Endodermal cell (in vitro differentiated cells): Measurements from ENCODE around the gene SLC38A4. TPM values are rescaled to one million over a fixed set of nuclear protein-coding genes. Genes with fewer than 3 reads are reported as not detected.

ENCODE experiments used
- DNase-seq: peaks from one replicate; pipeline ENCODE4 v3.0.0-alpha.2; 2017
- H3K27ac ChIP-seq: 2 replicates; pipeline ENCODE4 v1.5.1; 2013; ENCODE audit warnings: mild to moderate bottlenecking, low read depth, low read length, moderate library complexity
- H3K27me3 ChIP-seq: 2 replicates; pipeline ENCODE4 v1.6.1; 2013; ENCODE audit warnings: mild to moderate bottlenecking, low read length, moderate library complexity; ENCODE audit not compliant: insufficient read depth, control insufficient read depth, poor library complexity, severe bottlenecking
- H3K36me3 ChIP-seq: 2 replicates; pipeline ENCODE4 v1.7.0; 2013; ENCODE audit warnings: mild to moderate bottlenecking, low read length, moderate library complexity; ENCODE audit not compliant: control insufficient read depth, insufficient read depth
- H3K4me1 ChIP-seq: one replicate; pipeline ENCODE4 v1.7.0; 2013; ENCODE audit warnings: low read length; ENCODE audit not compliant: control insufficient read depth, insufficient read depth
- H3K4me3 ChIP-seq: 2 replicates; pipeline ENCODE4 v1.5.1; 2013; ENCODE audit warnings: mild to moderate bottlenecking, low read length, moderate library complexity
- H3K9ac ChIP-seq: 2 replicates; pipeline ENCODE4 v1.6.1; 2013; ENCODE audit warnings: mild to moderate bottlenecking, low read length, moderate library complexity; ENCODE audit not compliant: poor library complexity, severe bottlenecking; ENCODE audit errors: extremely low read depth
- H3K9me3 ChIP-seq: 2 replicates; pipeline ENCODE4 v1.6.1; 2013; ENCODE audit warnings: mild to moderate bottlenecking, low read length, moderate library complexity; ENCODE audit not compliant: control insufficient read depth
- H3K27ac Mint-ChIP-seq: 2 replicates; pipeline ENCODE4 v1.8.0; 2020; ENCODE audit warnings: mixed read lengths
- H3K27me3 Mint-ChIP-seq: 2 replicates; pipeline ENCODE4 v1.8.0; 2021; ENCODE audit warnings: mild to moderate bottlenecking, mixed read lengths; ENCODE audit not compliant: insufficient read depth
- H3K36me3 Mint-ChIP-seq: 2 replicates; pipeline ENCODE4 v1.8.0; 2020; ENCODE audit warnings: low read depth, mixed read lengths
- H3K4me1 Mint-ChIP-seq: 2 replicates; pipeline ENCODE4 v1.8.0; 2020; ENCODE audit warnings: mixed read lengths
- H3K4me3 Mint-ChIP-seq: 2 replicates; pipeline ENCODE4 v1.8.0; 2020; ENCODE audit warnings: mild to moderate bottlenecking, moderate library complexity, mixed read lengths
- H3K9me3 Mint-ChIP-seq: 2 replicates; pipeline ENCODE4 v1.8.0; 2020; ENCODE audit warnings: mild to moderate bottlenecking, mixed read lengths
- WGBS, 2 experiments: methylation state at CpG; one replicate each; pipeline versions ENCODE4 v1.1.5 to v1.1.7; 2013; ENCODE audit warnings: missing lambda C conversion rate in 2 of 2, mixed read lengths in 1 of 2; ENCODE audit not compliant: insufficient coverage in 1 of 2, insufficient read length in 1 of 2; 5-methylcytosine and 5-hydroxymethylcytosine counted together
- total RNA-seq, 2 donors: library from RNA; stranded (reverse); fragmentation: NEBNext Ultra II Directional in 1 of 2; extraction: Animal tissue kit (Norgen Biotek cat#: 25700) in 1 of 2; gene quantifications; 2 replicates in 1 of 2; 3 replicates in 1 of 2; pipeline ENCODE4 v1.2.1, GENCODE V29; 2021
- TF ChIP-seq, protein P1 (sequence below): fragments of 200-600 bp; sonication (generic); conservative IDR thresholded peaks from 2 replicates; pipeline ENCODE4 v1.5.0; 2021; ENCODE audit warnings: antibody characterized with exemption, mild to moderate bottlenecking

SLC38A4 gene
- total RNA-seq, 2 donors from 2014 or later, result 0.62 TPM; not detected in 1

DNA sequence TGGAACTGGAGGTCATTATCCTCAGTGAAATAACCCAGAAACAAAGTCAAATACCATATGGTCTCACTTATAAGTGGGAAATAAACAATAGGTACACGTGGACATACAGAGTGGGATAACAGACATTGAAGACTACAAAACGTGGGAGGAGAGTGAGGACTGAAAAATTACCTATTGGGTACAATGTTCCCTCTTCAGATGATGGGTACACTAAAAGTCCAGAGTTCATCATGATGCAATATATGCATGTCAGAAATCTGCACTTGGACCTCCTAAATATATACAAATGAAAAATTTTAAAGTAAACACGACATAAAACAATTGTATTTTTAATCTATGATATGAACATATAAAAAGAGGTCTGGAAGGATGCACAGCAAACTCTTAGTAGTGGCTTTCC lies 71.2 kb downstream of the SLC38A4 start:
- TF ChIP-seq, protein P1, sequence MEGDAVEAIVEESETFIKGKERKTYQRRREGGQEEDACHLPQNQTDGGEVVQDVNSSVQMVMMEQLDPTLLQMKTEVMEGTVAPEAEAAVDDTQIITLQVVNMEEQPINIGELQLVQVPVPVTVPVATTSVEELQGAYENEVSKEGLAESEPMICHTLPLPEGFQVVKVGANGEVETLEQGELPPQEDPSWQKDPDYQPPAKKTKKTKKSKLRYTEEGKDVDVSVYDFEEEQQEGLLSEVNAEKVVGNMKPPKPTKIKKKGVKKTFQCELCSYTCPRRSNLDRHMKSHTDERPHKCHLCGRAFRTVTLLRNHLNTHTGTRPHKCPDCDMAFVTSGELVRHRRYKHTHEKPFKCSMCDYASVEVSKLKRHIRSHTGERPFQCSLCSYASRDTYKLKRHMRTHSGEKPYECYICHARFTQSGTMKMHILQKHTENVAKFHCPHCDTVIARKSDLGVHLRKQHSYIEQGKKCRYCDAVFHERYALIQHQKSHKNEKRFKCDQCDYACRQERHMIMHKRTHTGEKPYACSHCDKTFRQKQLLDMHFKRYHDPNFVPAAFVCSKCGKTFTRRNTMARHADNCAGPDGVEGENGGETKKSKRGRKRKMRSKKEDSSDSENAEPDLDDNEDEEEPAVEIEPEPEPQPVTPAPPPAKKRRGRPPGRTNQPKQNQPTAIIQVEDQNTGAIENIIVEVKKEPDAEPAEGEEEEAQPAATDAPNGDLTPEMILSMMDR, result no peak
- H3K27ac ChIP-seq, result no peak overlapping the region
- peaks cover 23% of the 10 kb centered on the region for H3K9me3 Mint-ChIP-seq
- no peak overlapping the region for H3K4me3 ChIP-seq
- H3K4me1 ChIP-seq, result no peaks in the 10 kb centered on the region
- no peak overlapping the region for H3K27ac Mint-ChIP-seq
- H3K27me3 Mint-ChIP-seq, result no peaks in the 10 kb centered on the region
- WGBS, 2 experiments, result 76 to 83% methylated on average over 2 of the region's 3 CpGs
- no peak for DNase-seq
- H3K36me3 Mint-ChIP-seq, result no peaks in the 10 kb centered on the region
- peaks cover 11% of the 10 kb centered on the region for H3K9me3 ChIP-seq
- no peak overlapping the region for H3K4me3 Mint-ChIP-seq
- no peaks in the 10 kb centered on the region for H3K36me3 ChIP-seq
- no peak overlapping the region for H3K9ac ChIP-seq
- H3K27me3 ChIP-seq, result no peaks in the 10 kb centered on the region
- no peaks in the 10 kb centered on the region for H3K4me1 Mint-ChIP-seq

DNA sequence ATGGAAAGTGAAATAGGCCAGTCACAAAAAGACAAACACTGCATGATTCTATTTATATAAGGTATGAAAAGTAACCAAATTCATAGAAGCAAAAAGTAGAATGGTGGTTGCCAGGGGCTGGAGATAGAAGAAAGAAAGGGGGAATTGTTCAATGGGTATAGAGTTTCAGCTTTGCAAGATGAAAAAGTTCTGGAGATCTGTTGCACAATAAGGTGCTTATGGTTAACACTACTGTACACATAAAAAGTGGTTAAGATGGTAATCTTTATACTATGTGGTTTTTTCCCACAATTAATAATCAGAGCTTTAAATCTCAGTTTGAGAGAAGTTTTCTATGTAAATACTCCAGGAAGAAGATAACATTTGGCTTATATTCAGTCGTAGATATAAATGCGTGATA lies 73.4 kb downstream of the SLC38A4 start:
- no peak for DNase-seq
- Mint-ChIP-seq H3K4me3 (no peak overlapping the region), H3K27ac (no peak overlapping the region), H3K4me1 (no peaks in the 10 kb centered on the region), H3K27me3 (peaks cover 3% of the 10 kb centered on the region), H3K36me3 (no peaks in the 10 kb centered on the region), H3K9me3 (peaks cover 8% of the 10 kb centered on the region)
- Histone ChIP-seq H3K9me3 (peaks cover 6% of the 10 kb centered on the region), H3K4me3 (no peak overlapping the region), H3K9ac (no peak overlapping the region), H3K27me3 (no peaks in the 10 kb centered on the region), H3K36me3 (no peaks in the 10 kb centered on the region), H3K27ac (no peak overlapping the region), H3K4me1 (no peaks in the 10 kb centered on the region)
- 96% methylated on average over 2 of the region's 2 CpGs; no CpG with 5 or more reads in 1 of the 2 experiments for WGBS, 2 experiments
- TF ChIP-seq, protein P1, result no peak

DNA sequence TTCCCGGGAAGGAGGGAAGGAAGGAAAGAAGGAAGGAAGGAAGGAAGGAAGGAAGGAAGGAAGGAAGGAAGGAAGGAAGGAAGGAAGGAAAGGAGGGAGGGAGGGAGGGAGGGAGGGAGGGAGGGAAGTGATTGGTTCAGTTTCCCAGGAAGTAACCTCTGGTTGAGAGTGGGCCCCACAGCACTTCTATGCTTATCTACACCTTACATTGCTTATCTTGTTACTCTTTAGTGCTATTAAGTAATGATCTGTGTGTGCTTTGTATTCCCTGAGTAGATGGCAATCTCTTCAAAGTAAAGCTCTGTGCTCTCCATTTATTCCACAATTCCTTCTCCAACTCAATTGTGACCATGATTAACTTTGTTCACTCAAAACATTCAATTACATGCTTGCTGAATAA lies 74.6 kb downstream of the SLC38A4 start:
- Mint-ChIP-seq H3K4me1 (no peaks in the 10 kb centered on the region), H3K36me3 (no peaks in the 10 kb centered on the region), H3K27ac (no peak overlapping the region), H3K4me3 (no peak overlapping the region), H3K9me3 (peaks cover 4% of the 10 kb centered on the region), H3K27me3 (peaks cover 3% of the 10 kb centered on the region)
- DNase-seq, result no peak
- WGBS, 2 experiments, result 80% methylated on average over 1 of the region's 1 CpG; no CpG with 5 or more reads in 1 of the 2 experiments
- Histone ChIP-seq H3K27ac (no peak overlapping the region), H3K4me3 (no peak overlapping the region), H3K36me3 (no peaks in the 10 kb centered on the region), H3K9me3 (peaks cover 6% of the 10 kb centered on the region), H3K27me3 (no peaks in the 10 kb centered on the region), H3K9ac (no peak overlapping the region), H3K4me1 (no peaks in the 10 kb centered on the region)
- TF ChIP-seq, protein P1, result no peak
